DND-41 (cell line): ENCODE measurements around the gene XRCC4.

ENCODE experiments used
- ATAC-seq: fragments of 200-7000 bp; cut with Tn5 transposase; 3 replicates; pipeline ENCODE4 v1.9.1; 2021; ENCODE audit warnings: low read depth; ENCODE audit not compliant: insufficient read depth
- DNase-seq: peaks from one replicate; pipeline ENCODE4 v3.0.0-alpha.2; 2020
- H2AFZ ChIP-seq: 2 replicates; pipeline ENCODE4 v1.6.0; 2012; ENCODE audit warnings: low read depth, low read length
- H3K27ac ChIP-seq: 2 replicates; pipeline ENCODE4 v1.5.1; 2012; ENCODE audit warnings: low read length, inconsistent platforms
- H3K27me3 ChIP-seq: fragments of 200-600 bp; sonication (generic); 2 replicates; pipeline ENCODE4 v1.6.0; 2012; ENCODE audit warnings: low read length, mild to moderate bottlenecking, inconsistent platforms; ENCODE audit not compliant: insufficient read depth, poor library complexity
- H3K36me3 ChIP-seq: 2 replicates; pipeline ENCODE4 v1.5.1; 2012; ENCODE audit warnings: low read length, inconsistent platforms; ENCODE audit not compliant: insufficient read depth
- H3K4me1 ChIP-seq: 2 replicates; pipeline ENCODE4 v1.5.1; 2012; ENCODE audit warnings: mild to moderate bottlenecking, low read length; ENCODE audit not compliant: insufficient read depth
- H3K4me2 ChIP-seq: 2 replicates; pipeline ENCODE4 v1.6.0; 2012; ENCODE audit warnings: mild to moderate bottlenecking, moderate library complexity, low read length, inconsistent platforms; ENCODE audit not compliant: insufficient read depth
- H3K4me3 ChIP-seq, 2 experiments: fragments of 200-600 bp in 1 of 2; shearing (Covaris generic) in 1 of 2; 2 replicates each; pipeline ENCODE4 v1.5.1; 2012 to 2016; ENCODE audit warnings: inconsistent platforms in 2 of 2, low read length in 2 of 2, mild to moderate bottlenecking in 2 of 2, low read depth in 1 of 2, moderate library complexity in 1 of 2
- H3K79me2 ChIP-seq: 2 replicates; pipeline ENCODE4 v1.6.0; 2012; ENCODE audit warnings: low read length, inconsistent platforms; ENCODE audit not compliant: insufficient read depth
- H3K9ac ChIP-seq: 2 replicates; pipeline ENCODE4 v1.6.0; 2012; ENCODE audit warnings: low read depth, mild to moderate bottlenecking, inconsistent platforms, low read length, moderate library complexity
- H3K9me3 ChIP-seq: 2 replicates; pipeline ENCODE4 v1.5.1; 2012; ENCODE audit warnings: low read length, moderate library complexity, mild to moderate bottlenecking, inconsistent platforms; ENCODE audit not compliant: insufficient read depth, severe bottlenecking
- H4K20me1 ChIP-seq: 2 replicates; pipeline ENCODE4 v1.6.0; 2012; ENCODE audit warnings: low read length; ENCODE audit not compliant: insufficient read depth
- CTCF ChIP-seq: IDR thresholded peaks from 2 replicates; pipeline ENCODE4 v1.5.1; 2012; ENCODE audit warnings: borderline replicate concordance, low read length, moderate library complexity, mild to moderate bottlenecking; ENCODE audit not compliant: poor library complexity, severe bottlenecking; ENCODE audit errors: extremely low read depth
- EZH2 ChIP-seq: IDR thresholded peaks from 3 replicates; pipeline ENCODE4 v1.6.1; 2012; ENCODE audit warnings: borderline replicate concordance, low read depth, mild to moderate bottlenecking, moderate library complexity, low read length, inconsistent platforms; ENCODE audit not compliant: severe bottlenecking

XRCC4 gene

DNA sequence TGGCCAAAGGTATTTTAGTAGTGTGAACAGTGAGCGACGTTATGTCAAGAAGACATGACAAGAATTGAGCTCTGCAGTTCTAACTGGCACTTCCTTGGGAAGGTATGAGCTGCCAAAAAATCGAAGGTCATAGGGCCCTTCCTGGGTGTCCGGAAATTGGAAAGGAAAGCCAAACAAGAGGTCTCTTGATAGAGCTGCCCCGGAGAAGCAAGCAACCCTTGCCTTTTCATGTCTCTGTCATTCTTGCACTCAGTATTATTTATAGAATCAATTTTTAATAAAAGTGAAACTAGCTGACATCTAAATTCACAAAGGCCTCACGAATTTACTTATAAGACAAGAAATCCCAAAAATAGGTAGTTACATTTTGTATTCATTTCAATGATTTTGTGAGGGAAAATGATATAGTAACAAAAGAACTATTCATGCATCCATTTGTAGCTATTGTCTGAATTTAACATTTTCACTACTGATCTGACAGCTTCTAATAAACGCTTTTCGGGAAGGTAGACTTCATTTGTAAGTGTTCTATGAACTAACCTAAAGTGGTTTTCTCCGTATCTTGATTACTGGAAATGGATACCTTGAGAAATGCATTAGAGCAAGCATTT lies 280.4 kb downstream of the XRCC4 start:
- Histone ChIP-seq H3K9me3 (no peaks in the 10 kb centered on the region), H4K20me1 (no peaks in the 10 kb centered on the region), H3K4me2 (no peak overlapping the region), H3K27me3 (no peaks in the 10 kb centered on the region), H3K27ac (no peak overlapping the region), H3K36me3 (no peaks in the 10 kb centered on the region), H3K79me2 (no peaks in the 10 kb centered on the region), H3K9ac (no peak overlapping the region), H2AFZ (no peak overlapping the region), H3K4me1 (no peaks in the 10 kb centered on the region), H3K4me3 (no peak overlapping the region)
- DNase-seq = no peak
- no peak for ATAC-seq
- TF ChIP-seq EZH2 (no peak), CTCF (no peak)

DNA sequence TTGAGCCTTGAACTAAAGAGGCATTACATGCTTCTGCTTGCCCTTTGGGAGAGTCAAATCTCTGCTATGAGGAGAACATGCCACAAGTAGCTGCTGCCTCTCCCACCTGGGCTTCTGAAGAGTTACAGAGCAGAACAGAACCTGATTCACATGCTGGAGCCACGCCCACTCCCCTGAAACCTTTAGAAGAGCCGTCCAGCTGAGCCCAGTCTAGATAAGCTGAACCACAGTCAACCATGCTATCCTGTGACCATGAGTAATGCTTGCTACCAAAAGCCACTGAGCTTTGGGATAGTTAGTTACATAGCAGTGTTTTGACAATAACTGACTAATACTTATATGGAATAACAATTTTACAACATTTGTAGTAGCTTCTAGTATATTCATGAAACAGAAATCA lies 283.2 kb downstream of the XRCC4 start:
- Histone ChIP-seq H3K4me3 (no peak overlapping the region), H3K9me3 (no peaks in the 10 kb centered on the region), H4K20me1 (no peaks in the 10 kb centered on the region), H3K4me1 (no peaks in the 10 kb centered on the region), H3K79me2 (no peaks in the 10 kb centered on the region), H3K27ac (no peak overlapping the region), H2AFZ (no peak overlapping the region), H3K9ac (no peak overlapping the region), H3K36me3 (no peaks in the 10 kb centered on the region), H3K4me2 (no peak overlapping the region), H3K27me3 (no peaks in the 10 kb centered on the region)
- ATAC-seq (no peak), DNase-seq (no peak)
- TF ChIP-seq EZH2 (no peak), CTCF (no peak)

DNA sequence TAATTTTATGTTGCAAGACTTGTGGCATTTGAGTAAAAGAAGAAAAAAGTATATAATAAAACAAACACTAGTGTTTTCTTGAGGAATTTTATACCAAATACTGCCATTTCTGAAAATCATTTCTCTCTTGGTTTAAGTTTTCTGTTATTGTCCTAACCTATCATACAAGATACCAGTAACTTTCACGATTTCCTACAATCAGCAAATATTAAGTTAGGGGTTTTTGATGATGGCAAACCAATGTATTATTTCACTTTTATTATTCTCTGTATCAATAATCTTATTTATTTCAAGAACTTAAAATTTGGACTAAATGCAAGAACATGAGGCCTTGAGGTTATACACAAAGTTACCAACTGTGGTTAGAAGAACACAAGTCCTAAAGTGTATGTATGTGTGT lies 285.2 kb downstream of the XRCC4 start:
- no peak overlapping the region for H2AFZ ChIP-seq
- no peaks in the 10 kb centered on the region for H3K79me2 ChIP-seq
- no peak for ATAC-seq
- no peak for DNase-seq
- no peak overlapping the region for H3K9ac ChIP-seq
- no peak overlapping the region for H3K4me2 ChIP-seq
- no peaks in the 10 kb centered on the region for H3K9me3 ChIP-seq
- TF ChIP-seq CTCF (no peak), EZH2 (no peak)
- H4K20me1 ChIP-seq = no peaks in the 10 kb centered on the region
- H3K27ac ChIP-seq = no peak overlapping the region
- H3K4me3 ChIP-seq = no peak overlapping the region
- H3K36me3 ChIP-seq = no peaks in the 10 kb centered on the region
- H3K4me1 ChIP-seq = no peaks in the 10 kb centered on the region
- H3K27me3 ChIP-seq = no peaks in the 10 kb centered on the region
